GM21619 (cell line): ENCODE data around the gene SLC16A11.

ENCODE experiments used
- ATAC-seq: cut with Tn5 transposase; IDR thresholded peaks from one replicate; pipeline ENCODE4 v1.9.1; 2021; ENCODE audit not compliant: unreplicated experiment

The SLC16A11 gene

GRCh38 chr17:7027335-7027734 lies 16.6 kb downstream of the SLC16A11 start:
- no peak for ATAC-seq

GRCh38 chr17:7026471-7027115 lies 17.3 kb downstream of the SLC16A11 start:
- ATAC-seq, result no peak

- no peak for ATAC-seq
Measured at GRCh38 chr17:7025245-7025644, 18.6 kb downstream of the SLC16A11 start.

GRCh38 chr17:7024402-7024785 lies 19.5 kb downstream of the SLC16A11 start:
- no peak for ATAC-seq

- ATAC-seq, result peak; percentile 50
Measured at GRCh38 chr17:7023576-7024401, 20.1 kb downstream of the SLC16A11 start.

GRCh38 chr17:7022781-7023571 lies 20.9 kb downstream of the SLC16A11 start, which contains the start of gene BCL6B:
BCL6B (plus strand) TSS chr17:7023050; CDS start chr17:7023672, 622 bp downstream.
- ATAC-seq, result no peak

GRCh38 chr17:7021993-7022778 lies 21.7 kb downstream of the SLC16A11 start:
- ATAC-seq, result peak; percentile 49

- no peak for ATAC-seq
Measured at GRCh38 chr17:7020894-7021664, 22.8 kb downstream of the SLC16A11 start.

- no peak for ATAC-seq
Measured at GRCh38 chr17:7019839-7020519, 23.9 kb downstream of the SLC16A11 start.

GRCh38 chr17:7019367-7019766 lies 24.5 kb downstream of the SLC16A11 start:
- ATAC-seq, result no peak

- no peak for ATAC-seq
Measured at GRCh38 chr17:7018331-7018964, 25.4 kb downstream of the SLC16A11 start.

- ATAC-seq, result no peak
Measured at GRCh38 chr17:7017827-7018200, 26.1 kb downstream of the SLC16A11 start.

GRCh38 chr17:7016886-7017826 lies 26.7 kb downstream of the SLC16A11 start:
- ATAC-seq, result no peak

GRCh38 chr17:7016418-7016817 lies 27.5 kb downstream of the SLC16A11 start:
- no peak for ATAC-seq

GRCh38 chr17:7014995-7015958 lies 28.6 kb downstream of the SLC16A11 start:
- peak; percentile 14 for ATAC-seq

GRCh38 chr17:7014261-7014994 lies 29.5 kb downstream of the SLC16A11 start:
- ATAC-seq, result peak; percentile 74
